GM23338 (cell line): ENCODE measurements around the gene LAYN. TPM values are rescaled to one million over a fixed set of nuclear protein-coding genes. Genes with fewer than 3 reads are reported as not detected.

ENCODE experiments used
- ATAC-seq: fragments of 200-7000 bp; cut with Tn5 transposase; 3 replicates; pipeline ENCODE4 v1.9.1; 2020
- DNase-seq: peaks from one replicate; pipeline ENCODE4 v3.0.0-alpha.2; 2015; ENCODE audit warnings: low spot score
- H2AFZ ChIP-seq: fragments of 200-600 bp; sonication (generic); 2 replicates; pipeline ENCODE4 v1.8.0; 2016; ENCODE audit warnings: antibody characterized with exemption, mild to moderate bottlenecking, moderate library complexity
- H3F3A ChIP-seq: fragments of 200-600 bp; sonication (generic); replicated peaks from 2 replicates; pipeline ENCODE4 v1.8.0; 2017; ENCODE audit warnings: antibody characterized with exemption, mixed run types, low read depth
- H3K27ac ChIP-seq: fragments of 200-600 bp; sonication (generic); 2 replicates; pipeline ENCODE4 v1.6.1; 2016; ENCODE audit warnings: low read depth
- H3K27me3 ChIP-seq: fragments of 200-600 bp; sonication (generic); 2 replicates; pipeline ENCODE4 v1.8.0; 2016; ENCODE audit warnings: mild to moderate bottlenecking, mixed run types, moderate library complexity; ENCODE audit not compliant: insufficient read depth
- H3K36me3 ChIP-seq: fragments of 200-600 bp; sonication (generic); 2 replicates; pipeline ENCODE4 v1.8.0; 2016; ENCODE audit warnings: mild to moderate bottlenecking; ENCODE audit not compliant: insufficient read depth
- H3K4me1 ChIP-seq: fragments of 200-600 bp; sonication (generic); 2 replicates; pipeline ENCODE4 v1.8.0; 2016; ENCODE audit warnings: mild to moderate bottlenecking, moderate library complexity; ENCODE audit not compliant: insufficient read depth
- H3K4me2 ChIP-seq: fragments of 200-600 bp; sonication (generic); 2 replicates; pipeline ENCODE4 v1.7.1; 2017; ENCODE audit warnings: mixed run types
- H3K4me3 ChIP-seq: fragments of 200-600 bp; sonication (generic); 2 replicates; pipeline ENCODE4 v1.6.1; 2016; ENCODE audit warnings: mixed run types
- H3K79me2 ChIP-seq: fragments of 200-600 bp; sonication (generic); replicated peaks from 2 replicates; pipeline ENCODE4 v1.8.0; 2017; ENCODE audit warnings: mild to moderate bottlenecking; ENCODE audit not compliant: insufficient read depth
- H3K9me2 ChIP-seq: fragments of 200-600 bp; sonication (generic); 2 replicates; pipeline ENCODE4 v1.8.0; 2017; ENCODE audit not compliant: insufficient read depth
- H4K20me1 ChIP-seq: fragments of 200-600 bp; sonication (generic); replicated peaks from 2 replicates; pipeline ENCODE4 v1.8.0; 2017; ENCODE audit warnings: mild to moderate bottlenecking; ENCODE audit not compliant: insufficient read depth
- H3K27ac Mint-ChIP-seq: 2 replicates; pipeline ENCODE4 v1.8.0; 2020; ENCODE audit warnings: inconsistent platforms, mild to moderate bottlenecking, moderate library complexity, mixed read lengths
- H3K27me3 Mint-ChIP-seq: 3 replicates; pipeline ENCODE4 v1.8.0; 2022; ENCODE audit warnings: low read depth, mild to moderate bottlenecking, moderate library complexity, mixed read lengths, inconsistent platforms; ENCODE audit not compliant: insufficient read depth, poor library complexity
- H3K36me3 Mint-ChIP-seq: 3 replicates; pipeline ENCODE4 v1.8.0; 2021; ENCODE audit warnings: low read depth, mild to moderate bottlenecking, inconsistent platforms, moderate library complexity, mixed read lengths
- H3K4me1 Mint-ChIP-seq: 3 replicates; pipeline ENCODE4 v1.8.0; 2020; ENCODE audit warnings: mild to moderate bottlenecking, inconsistent platforms, mixed read lengths
- H3K4me3 Mint-ChIP-seq: 3 replicates; pipeline ENCODE4 v1.8.0; 2021; ENCODE audit warnings: moderate library complexity, mild to moderate bottlenecking, inconsistent platforms, mixed read lengths
- H3K9me3 Mint-ChIP-seq: 3 replicates; pipeline ENCODE4 v1.8.0; 2020; ENCODE audit warnings: moderate library complexity, mild to moderate bottlenecking, inconsistent platforms, mixed read lengths
- CREB1 ChIP-seq: fragments of 250-450 bp; sonication (Bioruptor Pico); IDR thresholded peaks from 2 replicates; pipeline ENCODE4 v1.5.0; 2020; ENCODE audit warnings: low read depth, mild to moderate bottlenecking, moderate library complexity
- CTCF ChIP-seq, 2 experiments: fragments of 200-600 bp in 1 of 2; sonication (generic) in 1 of 2; conservative IDR thresholded peaks; 2 replicates each; pipeline versions ENCODE4 v1.5.1 to v1.6.1; 2016 to 2017; ENCODE audit warnings: antibody characterized with exemption in 2 of 2, low read depth in 2 of 2, mild to moderate bottlenecking in 2 of 2, moderate library complexity in 1 of 2
- ETS1 ChIP-seq: IDR thresholded peaks from 2 replicates; pipeline ENCODE4 v1.6.1; 2016; ENCODE audit warnings: antibody characterized with exemption
- EZH2 ChIP-seq: fragments of 200-600 bp; sonication (generic); IDR thresholded peaks from one replicate; pipeline ENCODE4 v1.8.0; 2017; ENCODE audit warnings: antibody characterized with exemption, mild to moderate bottlenecking, low read depth; ENCODE audit not compliant: unreplicated experiment
- EZH2phosphoT487 ChIP-seq: fragments of 200-600 bp; sonication (generic); IDR thresholded peaks from one replicate; pipeline ENCODE4 v1.8.1; 2018; ENCODE audit warnings: antibody characterized with exemption; ENCODE audit not compliant: unreplicated experiment
- JUNB ChIP-seq: IDR thresholded peaks from one replicate; pipeline ENCODE4 v1.6.1; 2016; ENCODE audit warnings: antibody characterized with exemption; ENCODE audit not compliant: unreplicated experiment
- NANOG ChIP-seq: IDR thresholded peaks from 2 replicates; pipeline ENCODE4 v1.6.1; 2016; ENCODE audit warnings: antibody characterized with exemption, borderline replicate concordance
- POLR2AphosphoS5 ChIP-seq: IDR thresholded peaks from 2 replicates; pipeline ENCODE4 v1.6.1; 2016; ENCODE audit warnings: antibody characterized with exemption, low read depth
- REST ChIP-seq: IDR thresholded peaks from one replicate; pipeline ENCODE4 v1.6.1; 2018; ENCODE audit warnings: antibody characterized with exemption; ENCODE audit not compliant: unreplicated experiment
- STAT1 ChIP-seq: IDR thresholded peaks from one replicate; pipeline ENCODE4 v1.6.1; 2016; ENCODE audit warnings: antibody characterized with exemption; ENCODE audit not compliant: unreplicated experiment
- ZNF114 ChIP-seq: fragments of 250-450 bp; sonication (Bioruptor Pico); IDR thresholded peaks from 2 replicates; pipeline ENCODE4 v1.5.0; 2020; ENCODE audit warnings: mild to moderate bottlenecking, moderate library complexity
- ZNF331 ChIP-seq: fragments of 250-450 bp; sonication (Bioruptor Pico); IDR thresholded peaks from 2 replicates; pipeline ENCODE4 v1.5.0; 2020; ENCODE audit warnings: low read depth, mild to moderate bottlenecking, moderate library complexity
- polyA plus RNA-seq: library from polyadenylated mRNA; unstranded; fragments of >200 nt; fragmentation: Nextera tagmentation; extraction: Ambion mirVana; gene quantifications from 2 replicates; pipeline ENCODE4 v1.2.1, GENCODE V29; 2016
- total RNA-seq: library from RNA; depleted of rRNA; stranded (reverse); fragments of >200 nt; shearing (Covaris generic); gene quantifications from 2 replicates; pipeline ENCODE4 v1.2.3, GENCODE V29; 2014

The LAYN gene
- total and polyA plus RNA-seq, 2 experiments from 2014 or later: 6.8 to 7.9 TPM

- H3K4me3 ChIP-seq: no peak overlapping the region
- H2AFZ ChIP-seq: no peak overlapping the region
- Mint-ChIP-seq H3K9me3 (peaks cover 26% of the 10 kb centered on the region), H3K27me3 (no peaks in the 10 kb centered on the region), H3K4me3 (no peak overlapping the region), H3K27ac (no peak overlapping the region), H3K4me1 (peaks cover 13% of the 10 kb centered on the region), H3K36me3 (peaks cover 27% of the 10 kb centered on the region)
- DNase-seq: no peak
- no peak overlapping the region for H3K4me2 ChIP-seq
- TF ChIP-seq JUNB (no peak), NANOG (no peak), CREB1 (CRISPR knock-in tag) (no peak), ETS1 (no peak), EZH2 (no peak), ZNF331 (CRISPR knock-in tag) (no peak), CTCF (conservative IDR thresholded peaks at IDR 0.05; ENCODE audit: low read depth in 2 of 2) (no peak), STAT1 (no peak)
- H3K36me3 ChIP-seq: peaks cover 12% of the 10 kb centered on the region; the same call in 1 of the 2 replicates
- H3K27ac ChIP-seq: no peak overlapping the region
- 0 out of 2 replicates have a peak, but pooled peaks cover 2% of the 10 kb centered on the region for H3F3A ChIP-seq
- H3K27me3 ChIP-seq: no peaks in the 10 kb centered on the region
- no peak for ATAC-seq
- peaks cover 13% of the 10 kb centered on the region for H3K4me1 ChIP-seq
- H3K79me2 ChIP-seq: no peaks in the 10 kb centered on the region
- no peaks in the 10 kb centered on the region for H3K9me2 ChIP-seq
- no peaks in the 10 kb centered on the region for H4K20me1 ChIP-seq
These were observed 14.0 kb downstream of the LAYN start for GRCh38 chr11:111554532-111554931.

GRCh38 chr11:111555255-111555654 is 14.7 kb downstream of the LAYN start:
- DNase-seq (no peak), ATAC-seq (no peak)
- no peaks in the 10 kb centered on the region for H3K27me3 Mint-ChIP-seq
- peaks cover 10% of the 10 kb centered on the region for H3K4me1 ChIP-seq
- H3K4me2 ChIP-seq: no peak overlapping the region
- H3K9me3 Mint-ChIP-seq: peaks cover 26% of the 10 kb centered on the region
- no peaks in the 10 kb centered on the region for H3K27me3 ChIP-seq
- no peak overlapping the region for H3K4me3 Mint-ChIP-seq
- no peaks in the 10 kb centered on the region for H3K79me2 ChIP-seq
- H3K4me3 ChIP-seq: no peak overlapping the region
- peaks cover 10% of the 10 kb centered on the region; the same call in 2 of the 3 replicates for H3K4me1 Mint-ChIP-seq
- peaks cover 27% of the 10 kb centered on the region for H3K36me3 Mint-ChIP-seq
- no peak overlapping the region for H2AFZ ChIP-seq
- H3K27ac Mint-ChIP-seq: no peak overlapping the region
- H3K9me2 ChIP-seq: no peaks in the 10 kb centered on the region
- peaks cover 12% of the 10 kb centered on the region; the same call in 1 of the 2 replicates for H3K36me3 ChIP-seq
- H4K20me1 ChIP-seq: no peaks in the 10 kb centered on the region
- H3F3A ChIP-seq: no peaks in the 10 kb centered on the region
- no peak overlapping the region for H3K27ac ChIP-seq
- TF ChIP-seq POLR2AphosphoS5 (no peak), REST (no peak), CTCF (conservative IDR thresholded peaks at IDR 0.05; ENCODE audit: low read depth in 2 of 2) (no peak), EZH2phosphoT487 (no peak), STAT1 (no peak), ZNF114 (CRISPR knock-in tag) (no peak), JUNB (no peak), ETS1 (no peak)
